ENCODE results near the gene MTAP. TPM values are rescaled to one million over a fixed set of nuclear protein-coding genes. Genes with fewer than 3 reads are reported as not detected.

MTAP gene
- total RNA-seq, 1 donor from 2014 or later: 16.3 TPM

- FAIRE-seq: no peak
Measured at GRCh38 chr9:21967169-21967568, 164.7 kb downstream of the MTAP start.

DNA sequence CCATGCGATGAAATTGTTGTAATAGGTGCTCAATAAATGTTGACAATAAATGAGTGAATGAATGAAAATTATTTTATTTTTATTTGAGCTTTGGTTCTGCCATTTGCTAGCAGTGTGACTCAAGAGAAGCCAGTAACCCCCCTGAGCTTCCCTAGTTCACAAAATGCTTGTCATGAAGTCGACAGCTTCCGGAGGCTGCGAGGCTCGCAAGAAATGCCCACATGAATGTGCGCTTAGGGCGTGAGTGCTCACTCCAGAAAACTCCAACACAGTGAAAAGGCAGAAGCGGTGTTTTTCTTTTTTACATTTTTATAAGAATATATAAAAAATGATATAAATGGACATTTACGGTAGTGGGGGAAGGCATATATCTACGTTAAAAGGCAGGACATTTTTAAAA, 165.3 kb downstream of the MTAP start:
- FAIRE-seq: no peak

More at GRCh38 chr9:21967169-21967568, 164.7 kb downstream of the MTAP start:
- no peak for DNase-seq (ENCODE audit: low spot score in 2 of 2)

GRCh38 chr9:21968331-21969010, 166.0 kb downstream of the MTAP start:
- DNase-seq (ENCODE audit: low spot score in 2 of 2) (no peak), FAIRE-seq (no peak)

More for the DNA sequence above, 165.3 kb downstream of the MTAP start:
- DNase-seq (ENCODE audit: low spot score in 2 of 2): no peak

GRCh38 chr9:21969011-21969940, 166.8 kb downstream of the MTAP start:
- no peak for FAIRE-seq
- no peak for DNase-seq (ENCODE audit: low spot score in 2 of 2)

DNA sequence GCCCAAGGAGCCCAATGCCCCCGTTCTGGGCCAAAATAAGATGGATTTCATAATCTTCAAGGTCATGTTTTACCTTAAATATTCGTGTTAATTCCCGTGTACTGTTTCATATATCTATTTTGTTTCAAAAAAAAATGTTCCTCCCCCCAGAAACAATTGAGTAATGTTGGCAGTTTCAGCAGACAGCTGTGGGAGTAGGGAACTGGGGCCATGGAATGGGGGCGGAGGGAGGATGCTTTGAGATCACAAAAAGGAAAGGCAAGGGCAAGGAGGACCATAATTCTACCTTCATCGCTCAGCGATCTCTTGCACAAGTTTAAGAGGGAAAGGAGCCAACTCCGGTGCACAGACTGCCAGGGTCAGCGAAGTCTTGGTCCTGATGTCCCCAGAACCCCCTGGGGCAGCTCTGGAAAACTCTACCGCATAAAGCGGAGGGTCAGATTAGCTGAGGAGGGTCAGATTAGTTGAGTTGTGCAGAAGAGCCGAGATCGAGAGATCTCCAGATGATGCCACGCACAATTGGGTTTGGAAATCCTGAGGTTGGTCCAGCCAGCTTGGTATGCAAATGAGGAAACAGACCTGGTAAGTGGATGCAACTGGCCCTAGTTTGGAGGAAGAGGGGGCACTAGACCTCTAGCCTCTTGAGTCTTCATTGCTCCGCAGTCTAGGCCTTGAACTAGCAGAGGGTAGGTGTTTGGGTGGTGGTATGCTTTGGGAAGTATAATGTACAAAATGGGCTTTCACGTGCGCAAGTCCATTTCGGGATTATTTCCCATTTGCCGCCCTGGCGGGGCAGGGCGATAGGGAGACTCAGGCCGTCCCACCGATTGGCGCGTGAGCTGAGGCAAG, 167.7 kb downstream of the MTAP start:
- FAIRE-seq: no peak
- DNase-seq (ENCODE audit: low spot score in 2 of 2): no peak

GRCh38 chr9:21970800-21971640, 168.6 kb downstream of the MTAP start:
- FAIRE-seq: no peak
- no peak for DNase-seq (ENCODE audit: low spot score in 2 of 2)

DNA sequence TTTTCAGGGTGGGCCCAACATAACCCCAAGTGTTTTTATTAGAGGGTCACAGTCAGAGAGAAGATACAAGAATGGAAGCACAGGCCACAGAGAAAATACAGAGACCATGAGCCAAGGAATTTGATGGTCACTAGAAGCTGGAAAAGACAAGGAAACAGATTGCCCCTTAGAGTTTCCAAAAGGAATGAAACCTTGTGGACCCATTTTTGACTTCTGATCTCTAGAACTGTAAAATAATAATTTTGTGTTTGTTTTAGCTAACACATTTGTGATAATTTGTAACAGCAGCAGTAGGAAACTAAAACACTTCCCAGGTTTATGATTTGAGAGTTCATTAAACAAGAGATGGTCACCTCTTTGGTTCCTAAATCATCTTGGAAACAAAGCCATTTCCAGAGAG, 169.9 kb downstream of the MTAP start:
- DNase-seq (ENCODE audit: low spot score in 2 of 2): no peak
- no peak for FAIRE-seq

GRCh38 chr9:21974343-21974721, 171.9 kb downstream of the MTAP start:
- no peak for DNase-seq (ENCODE audit: low spot score in 2 of 2)
- FAIRE-seq: no peak

- FAIRE-seq: no peak
- DNase-seq (ENCODE audit: low spot score in 2 of 2): peak in 1 of 2 donors; percentile 30
Measured at GRCh38 chr9:21974722-21975409, 172.4 kb downstream of the MTAP start.

DNA sequence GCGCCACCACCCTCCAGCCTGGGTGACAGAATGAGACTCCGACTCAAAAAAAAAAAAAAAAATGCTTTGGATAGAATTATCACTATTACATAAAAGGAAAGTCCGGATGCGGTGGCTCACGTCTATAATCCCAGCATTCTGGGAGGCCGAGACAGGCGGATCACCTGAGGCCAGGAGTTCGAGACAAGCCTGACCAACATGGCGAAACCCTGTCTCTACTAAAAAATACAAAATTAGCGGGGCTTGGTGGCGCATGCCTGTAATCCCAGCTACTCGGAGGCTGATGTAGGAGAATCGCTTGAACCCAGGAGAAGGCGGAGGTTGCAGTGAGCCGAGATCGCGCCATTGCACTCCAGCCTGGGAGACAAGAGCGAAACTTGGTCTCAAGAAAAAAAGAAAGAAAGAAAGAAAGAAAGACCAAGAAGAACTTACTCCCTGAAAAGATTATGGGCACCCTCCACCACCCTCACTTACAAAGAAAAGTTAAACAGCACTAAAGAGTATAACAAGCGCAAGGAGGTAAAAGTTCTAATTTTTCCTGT, 174.0 kb downstream of the MTAP start:
- no peak for FAIRE-seq
- DNase-seq (ENCODE audit: low spot score in 2 of 2): no peak

- FAIRE-seq (no peak), DNase-seq (ENCODE audit: low spot score in 2 of 2) (no peak)
Measured at GRCh38 chr9:21982391-21982790, 180.0 kb downstream of the MTAP start.

DNA sequence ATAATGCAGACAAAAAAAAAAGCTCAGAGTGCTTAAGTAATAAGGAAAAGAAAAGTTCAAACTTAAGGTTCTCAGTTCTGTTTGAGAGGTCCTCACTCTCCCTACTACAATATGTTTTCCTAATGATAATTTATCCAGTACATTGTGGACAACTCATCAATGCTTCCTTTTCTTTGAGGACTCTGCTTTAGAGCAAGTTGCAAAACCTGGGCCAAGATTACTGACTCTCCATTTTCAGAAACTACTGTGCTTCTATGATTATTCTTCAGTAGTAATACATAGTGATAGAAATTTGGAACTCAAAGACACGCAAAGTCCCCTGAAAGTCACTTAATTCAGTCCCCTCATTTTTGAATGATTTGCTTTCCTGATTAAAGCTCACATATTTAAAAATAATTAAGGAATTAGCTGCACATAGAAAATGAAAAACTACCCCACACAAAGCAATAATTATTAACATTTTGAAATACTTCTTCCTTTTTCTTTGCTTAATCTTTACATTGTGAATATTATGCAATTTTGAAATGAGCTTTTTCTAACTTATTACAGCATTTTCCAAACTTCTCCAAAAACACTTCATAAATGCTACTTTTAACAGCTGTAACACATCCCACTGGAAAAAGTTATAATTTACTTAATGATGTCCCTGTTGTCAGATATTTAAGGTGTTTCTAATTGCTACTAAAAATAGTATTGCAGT, 180.6 kb downstream of the MTAP start:
- no peak for DNase-seq (ENCODE audit: low spot score in 2 of 2)
- FAIRE-seq: no peak

GRCh38 chr9:21983561-21983935, 181.1 kb downstream of the MTAP start:
- FAIRE-seq: no peak
- DNase-seq (ENCODE audit: low spot score in 2 of 2): no peak

DNA sequence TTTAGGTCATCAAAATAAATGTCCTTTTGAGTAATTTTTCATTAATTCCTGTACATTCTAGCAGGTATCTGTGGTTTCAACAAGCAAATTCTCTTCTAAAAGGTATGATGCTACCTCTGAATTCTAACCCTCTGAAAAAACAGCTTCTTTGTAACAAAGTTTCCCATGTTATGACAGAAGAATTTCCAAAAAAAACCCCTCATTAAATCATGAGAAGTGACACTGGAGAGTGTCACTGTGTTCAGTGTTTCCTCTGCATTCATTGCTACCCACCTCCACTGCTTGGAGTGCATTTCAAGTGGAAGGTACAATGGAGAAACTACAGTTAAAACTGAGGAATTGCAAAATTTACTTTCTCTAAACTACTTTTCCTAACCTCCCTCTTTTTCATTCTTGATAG, 181.7 kb downstream of the MTAP start:
- FAIRE-seq (no peak), DNase-seq (ENCODE audit: low spot score in 2 of 2) (no peak)

- FAIRE-seq: no peak
- DNase-seq (ENCODE audit: low spot score in 2 of 2): no peak
Measured at GRCh38 chr9:21985964-21986667, 183.7 kb downstream of the MTAP start.
